ENCODE data around the gene A4GALT.

DNA sequence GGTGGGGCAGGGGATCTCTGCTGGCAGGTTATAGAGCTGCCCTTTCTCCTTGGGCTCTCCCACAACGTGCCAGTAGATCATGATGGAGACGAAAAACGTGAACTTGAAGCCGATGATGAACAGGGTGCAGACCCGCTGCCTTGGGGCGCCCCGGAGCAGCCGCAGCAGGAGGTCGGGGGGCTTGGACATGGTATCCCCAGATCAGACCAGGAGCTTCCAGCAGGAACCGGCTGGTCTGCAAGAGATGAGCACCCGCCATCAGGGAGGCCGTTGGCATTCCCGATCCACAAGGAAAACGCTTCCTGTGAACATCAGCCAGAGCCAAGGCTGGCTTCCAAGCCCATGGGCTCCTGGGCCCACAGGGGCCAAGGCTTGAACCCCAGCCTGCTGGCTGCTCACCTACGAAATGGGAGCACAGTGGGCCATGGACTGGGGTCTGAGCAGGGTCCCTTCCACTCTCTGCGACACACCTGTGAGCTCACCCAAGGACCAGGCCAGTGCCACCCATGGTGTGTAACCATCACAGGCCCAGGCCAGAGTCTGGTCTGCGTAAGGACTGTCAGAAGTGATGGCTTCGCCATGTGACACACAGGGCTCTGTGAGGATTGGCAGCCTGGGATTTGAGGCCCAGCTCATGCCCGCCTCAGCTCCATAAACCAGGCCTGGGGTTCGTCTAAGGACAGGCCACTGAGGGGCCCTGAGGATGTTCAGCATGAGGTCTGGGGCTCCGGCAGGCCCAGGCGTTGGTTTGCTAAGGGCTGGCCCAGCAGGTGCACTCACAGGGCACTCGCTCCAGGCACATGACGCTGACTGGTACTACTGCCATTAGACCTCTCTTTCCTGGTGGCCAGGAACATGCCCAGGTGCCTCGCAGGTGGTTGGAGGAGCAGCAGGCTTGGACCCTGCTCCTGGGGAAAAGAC, 26.6 kb downstream of the A4GALT start:
- TF ChIP-seq, protein P1, sequence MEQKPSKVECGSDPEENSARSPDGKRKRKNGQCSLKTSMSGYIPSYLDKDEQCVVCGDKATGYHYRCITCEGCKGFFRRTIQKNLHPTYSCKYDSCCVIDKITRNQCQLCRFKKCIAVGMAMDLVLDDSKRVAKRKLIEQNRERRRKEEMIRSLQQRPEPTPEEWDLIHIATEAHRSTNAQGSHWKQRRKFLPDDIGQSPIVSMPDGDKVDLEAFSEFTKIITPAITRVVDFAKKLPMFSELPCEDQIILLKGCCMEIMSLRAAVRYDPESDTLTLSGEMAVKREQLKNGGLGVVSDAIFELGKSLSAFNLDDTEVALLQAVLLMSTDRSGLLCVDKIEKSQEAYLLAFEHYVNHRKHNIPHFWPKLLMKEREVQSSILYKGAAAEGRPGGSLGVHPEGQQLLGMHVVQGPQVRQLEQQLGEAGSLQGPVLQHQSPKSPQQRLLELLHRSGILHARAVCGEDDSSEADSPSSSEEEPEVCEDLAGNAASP (CRISPR knock-in tag; IDR thresholded peaks at IDR 0.05; ENCODE audit: borderline replicate concordance), result no peak
- TF ChIP-seq ELF1 (CRISPR knock-in tag; IDR thresholded peaks at IDR 0.05), result no peak
- no peak for TF ChIP-seq POLR2A (IDR thresholded peaks at IDR 0.05; ENCODE audit: insufficient read depth in 1 of 2, low read depth in 2 of 2, low read length in 2 of 2)
- no peak for TF ChIP-seq ZBTB3 (CRISPR knock-in tag; IDR thresholded peaks at IDR 0.05; ENCODE audit: borderline replicate concordance, low read depth)
- TF ChIP-seq RFX5 (IDR thresholded peaks at IDR 0.05; ENCODE audit: low read depth, low read length), result no peak
- TF ChIP-seq, protein P2, sequence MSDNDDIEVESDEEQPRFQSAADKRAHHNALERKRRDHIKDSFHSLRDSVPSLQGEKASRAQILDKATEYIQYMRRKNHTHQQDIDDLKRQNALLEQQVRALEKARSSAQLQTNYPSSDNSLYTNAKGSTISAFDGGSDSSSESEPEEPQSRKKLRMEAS (IDR thresholded peaks at IDR 0.05), result no peak
- TF ChIP-seq, protein P3, sequence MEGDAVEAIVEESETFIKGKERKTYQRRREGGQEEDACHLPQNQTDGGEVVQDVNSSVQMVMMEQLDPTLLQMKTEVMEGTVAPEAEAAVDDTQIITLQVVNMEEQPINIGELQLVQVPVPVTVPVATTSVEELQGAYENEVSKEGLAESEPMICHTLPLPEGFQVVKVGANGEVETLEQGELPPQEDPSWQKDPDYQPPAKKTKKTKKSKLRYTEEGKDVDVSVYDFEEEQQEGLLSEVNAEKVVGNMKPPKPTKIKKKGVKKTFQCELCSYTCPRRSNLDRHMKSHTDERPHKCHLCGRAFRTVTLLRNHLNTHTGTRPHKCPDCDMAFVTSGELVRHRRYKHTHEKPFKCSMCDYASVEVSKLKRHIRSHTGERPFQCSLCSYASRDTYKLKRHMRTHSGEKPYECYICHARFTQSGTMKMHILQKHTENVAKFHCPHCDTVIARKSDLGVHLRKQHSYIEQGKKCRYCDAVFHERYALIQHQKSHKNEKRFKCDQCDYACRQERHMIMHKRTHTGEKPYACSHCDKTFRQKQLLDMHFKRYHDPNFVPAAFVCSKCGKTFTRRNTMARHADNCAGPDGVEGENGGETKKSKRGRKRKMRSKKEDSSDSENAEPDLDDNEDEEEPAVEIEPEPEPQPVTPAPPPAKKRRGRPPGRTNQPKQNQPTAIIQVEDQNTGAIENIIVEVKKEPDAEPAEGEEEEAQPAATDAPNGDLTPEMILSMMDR (CRISPR knock-in tag; IDR thresholded peaks at IDR 0.05), result no peak
- no peak for TF ChIP-seq ZNF644 (CRISPR knock-in tag; IDR thresholded peaks at IDR 0.05; ENCODE audit: low read depth)
- TF ChIP-seq EZH2 (conservative IDR thresholded peaks at IDR 0.05; ENCODE audit: low read depth, low read length), result no peak

Measured in HepG2 (cell line).